ENCODE results near the gene CFC1. TPM values are rescaled to one million over a fixed set of nuclear protein-coding genes. Genes with fewer than 3 reads are reported as not detected.
"Not testable (repeated sequence)": the region's sequence is repeated elsewhere in the genome, so short reads cannot be mapped to it uniquely, and the experiment has no call there.

CFC1 gene
- total RNA-seq, 1 donor from 2014 or later, result not detected

DNA sequence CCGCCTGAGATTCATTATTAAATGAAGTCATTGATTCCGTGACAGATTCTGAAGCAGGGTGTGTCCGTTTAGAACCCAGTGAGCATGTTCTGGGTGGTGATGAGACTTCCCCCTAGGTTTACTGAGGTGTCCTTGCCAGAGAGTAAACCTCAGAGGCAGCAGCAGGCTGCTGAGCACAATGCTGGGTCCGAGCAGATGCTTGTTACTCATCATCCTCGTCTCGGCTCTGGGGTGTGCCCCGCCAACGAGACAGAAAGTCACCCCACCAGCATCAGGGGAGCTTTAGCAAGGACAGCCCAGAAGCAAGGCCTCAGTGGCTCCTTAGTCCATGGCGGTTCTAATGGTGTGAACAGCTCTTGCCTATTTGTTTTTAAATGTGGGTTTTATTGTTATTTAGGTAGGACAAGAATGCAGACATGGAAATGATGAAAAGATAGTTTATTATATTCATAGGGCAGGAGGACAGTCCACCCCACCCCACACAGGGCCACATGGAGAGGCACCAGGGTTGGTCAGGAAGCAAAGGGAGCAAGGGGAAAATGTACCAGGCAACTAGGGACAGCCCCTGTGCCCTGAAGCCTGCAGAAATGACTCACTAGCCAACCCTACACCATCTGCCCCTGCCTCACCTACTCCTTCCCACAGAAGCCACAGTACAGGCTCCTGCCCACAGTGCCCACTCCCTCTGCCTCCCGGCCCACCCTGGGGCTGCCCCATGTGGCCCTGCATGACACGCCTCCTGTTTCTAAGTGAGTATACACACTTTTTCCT, 10.5 kb downstream of the CFC1 start:
- intact Hi-C loops (cut with DNase I); DNase-seq (ENCODE audit: missing footprints); ATAC-seq: not testable (repeated sequence)

DNA sequence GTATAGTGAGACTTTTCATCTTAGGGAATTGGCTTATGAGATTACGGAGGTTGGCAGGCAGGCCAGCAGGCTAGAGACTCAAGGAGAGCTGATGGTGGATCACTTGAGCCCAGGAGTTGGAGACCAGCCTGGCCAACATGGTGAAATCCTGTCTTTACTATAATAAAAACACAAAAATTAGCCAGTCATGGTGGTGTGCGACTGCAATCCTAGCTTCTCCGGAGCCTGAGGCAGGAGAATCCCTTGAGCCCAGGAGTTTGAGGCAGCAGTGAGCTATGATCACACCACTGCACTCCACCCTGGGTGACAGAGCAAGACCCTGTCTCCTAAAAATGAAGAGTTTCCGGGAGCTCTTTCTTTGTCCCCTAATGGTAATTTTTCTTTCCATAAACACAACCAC, 14.6 kb downstream of the CFC1 start:
- ATAC-seq; intact Hi-C loops (cut with DNase I): not testable (repeated sequence)
- DNase-seq (ENCODE audit: missing footprints), result peak; percentile 11

GRCh38 chr2:130583582-130583981, 15.8 kb downstream of the CFC1 start:
- intact Hi-C loops (cut with DNase I); DNase-seq (ENCODE audit: missing footprints); ATAC-seq: not testable (repeated sequence)

DNA sequence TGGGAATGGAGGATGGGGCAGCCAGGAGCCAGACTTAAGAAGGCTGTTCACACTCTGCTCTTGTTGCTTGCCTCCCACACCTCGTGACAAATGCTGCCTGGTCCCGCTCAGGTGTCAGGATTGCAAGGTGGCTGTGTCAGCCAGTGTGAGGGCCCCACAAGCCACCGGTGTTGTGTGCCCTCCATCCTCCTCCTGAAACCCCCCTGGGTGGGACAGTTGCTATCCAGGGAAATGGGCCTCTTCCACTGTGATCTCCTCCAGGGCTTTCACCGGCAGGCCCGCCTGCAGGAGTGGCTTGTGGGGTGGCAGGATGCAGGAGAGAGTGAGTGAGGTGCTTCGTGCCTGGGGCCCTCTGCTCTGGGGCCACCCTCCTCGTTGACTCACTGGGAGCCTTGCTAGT, 16.4 kb downstream of the CFC1 start:
- intact Hi-C loops (cut with DNase I); DNase-seq (ENCODE audit: missing footprints); ATAC-seq: not testable (repeated sequence)

DNA sequence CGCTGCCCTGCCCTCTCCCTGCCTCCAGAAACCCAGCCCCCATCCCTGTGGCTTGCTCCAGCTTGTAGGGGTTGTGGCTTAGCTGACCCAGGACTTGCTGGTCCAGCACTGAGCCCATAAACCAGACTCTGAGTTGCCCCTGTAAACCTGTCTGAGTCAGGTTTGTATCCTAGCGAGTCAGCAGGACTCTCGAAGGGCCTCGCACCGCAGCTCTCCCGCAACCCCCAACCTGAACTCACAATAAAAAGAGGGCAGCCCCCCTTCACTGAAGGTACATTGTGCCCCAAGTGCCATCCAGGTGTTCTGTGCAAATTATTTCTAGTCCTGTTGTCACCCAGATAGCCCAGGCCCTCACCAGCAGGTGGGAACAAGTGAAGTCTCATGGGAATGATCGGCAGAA, 17.9 kb downstream of the CFC1 start:
- DNase-seq (ENCODE audit: missing footprints); intact Hi-C loops (cut with DNase I); ATAC-seq: not testable (repeated sequence)

GRCh38 chr2:130579121-130579520, 20.3 kb downstream of the CFC1 start:
- intact Hi-C loops (cut with DNase I); DNase-seq (ENCODE audit: missing footprints); ATAC-seq: not testable (repeated sequence)

- DNase-seq (ENCODE audit: missing footprints); intact Hi-C loops (cut with DNase I); ATAC-seq: not testable (repeated sequence)
These were observed 21.8 kb downstream of the CFC1 start for GRCh38 chr2:130577559-130577958.

DNA sequence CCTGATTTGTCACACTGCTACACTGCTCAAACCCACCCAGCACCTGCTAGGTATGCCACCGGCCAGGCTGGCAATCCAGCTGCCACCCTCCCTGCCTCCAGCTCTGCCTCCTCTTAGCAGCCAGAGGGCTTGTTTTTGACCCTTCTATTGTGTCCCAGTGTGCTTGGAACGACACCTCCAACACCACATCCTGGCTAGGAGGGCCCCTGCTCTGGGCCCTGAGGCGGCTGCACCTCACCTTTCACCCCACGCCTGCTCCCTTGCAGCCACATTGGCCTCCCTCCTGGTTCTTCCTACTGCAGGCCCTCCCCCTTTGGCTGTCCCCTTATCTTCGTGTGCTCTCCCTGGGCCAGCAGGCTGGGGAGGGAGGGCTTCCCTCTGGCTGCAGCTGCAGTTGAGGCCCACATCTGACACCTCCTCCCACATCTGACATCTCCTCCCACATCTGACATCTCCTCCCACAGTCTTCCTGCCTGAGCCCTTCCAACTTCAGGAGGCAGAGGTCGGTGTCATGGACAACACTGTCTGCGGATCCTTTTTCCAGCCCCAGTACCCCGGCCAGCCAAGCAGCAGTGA, 23.1 kb downstream of the CFC1 start:
- DNase-seq (ENCODE audit: missing footprints); intact Hi-C loops (cut with DNase I): not testable (repeated sequence)
- peak; percentile 66 for ATAC-seq

DNA sequence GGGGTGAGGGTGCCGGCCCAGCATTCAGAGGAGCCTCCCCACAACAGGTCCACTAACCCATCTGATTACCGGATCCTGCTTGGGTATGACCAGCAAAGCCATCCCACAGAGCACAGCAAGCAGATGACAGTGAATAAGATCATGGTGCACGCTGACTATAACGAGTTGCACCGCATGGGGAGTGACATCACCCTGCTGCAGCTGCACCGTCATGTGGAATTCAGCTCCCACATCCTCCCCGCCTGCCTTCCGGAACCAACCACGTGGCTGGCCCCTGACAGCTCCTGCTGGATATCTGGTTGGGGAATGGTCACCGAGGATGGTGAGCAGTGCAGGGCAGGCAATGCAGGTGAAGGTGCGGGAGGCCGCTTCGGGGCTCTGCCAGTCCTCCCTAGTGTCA, 25.1 kb downstream of the CFC1 start:
- intact Hi-C loops (cut with DNase I); ATAC-seq: not testable (repeated sequence)
- DNase-seq (ENCODE audit: missing footprints), result peak; percentile 56

DNA sequence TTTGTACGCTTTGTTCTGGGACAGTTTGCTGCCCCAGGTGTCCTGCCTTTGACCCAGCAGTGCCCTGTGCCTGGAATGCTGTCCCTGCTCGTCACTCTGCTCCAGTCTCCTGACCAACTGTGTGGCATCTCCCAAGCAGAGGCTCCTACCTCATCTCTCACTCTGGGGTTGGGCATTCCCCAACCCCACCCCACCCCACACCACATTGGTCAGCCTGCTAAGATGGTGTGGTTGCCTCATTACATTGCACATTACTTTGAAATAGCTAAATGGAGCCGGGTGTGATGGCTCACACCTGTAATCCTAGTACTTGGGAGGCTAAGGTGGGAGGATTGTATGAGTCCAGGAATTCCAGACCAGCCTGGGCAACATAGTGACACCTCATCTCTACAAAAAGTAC, 27.4 kb downstream of the CFC1 start:
- ATAC-seq; intact Hi-C loops (cut with DNase I); DNase-seq (ENCODE audit: missing footprints): not testable (repeated sequence)

- intact Hi-C loops (cut with DNase I); DNase-seq (ENCODE audit: missing footprints); ATAC-seq: not testable (repeated sequence)
These were observed 33.2 kb downstream of the CFC1 start for GRCh38 chr2:130566165-130566564.

DNA sequence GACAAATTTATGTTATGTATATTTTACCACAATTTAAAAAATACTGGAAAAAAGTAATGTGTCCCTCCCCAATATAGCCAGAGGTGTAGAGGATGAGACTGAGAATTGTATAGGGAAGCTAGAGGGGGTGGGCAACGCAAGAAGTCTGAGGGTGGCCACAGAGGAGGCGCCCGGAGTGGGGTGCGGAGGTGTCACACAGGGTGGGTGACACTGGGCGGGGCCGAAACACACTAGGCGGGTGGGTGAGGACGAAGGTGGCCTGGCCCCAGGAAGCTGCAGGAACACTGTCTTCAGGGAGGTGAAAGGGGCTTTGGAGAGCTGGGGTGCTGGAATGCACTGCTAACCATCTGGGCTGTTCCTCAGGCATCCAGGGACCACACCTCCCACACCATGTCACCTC, 42.9 kb downstream of the CFC1 start:
- ATAC-seq; DNase-seq (ENCODE audit: missing footprints); intact Hi-C loops (cut with DNase I): not testable (repeated sequence)

GRCh38 chr2:130554178-130554577, 45.2 kb downstream of the CFC1 start:
- DNase-seq (ENCODE audit: missing footprints); ATAC-seq; intact Hi-C loops (cut with DNase I): not testable (repeated sequence)

DNA sequence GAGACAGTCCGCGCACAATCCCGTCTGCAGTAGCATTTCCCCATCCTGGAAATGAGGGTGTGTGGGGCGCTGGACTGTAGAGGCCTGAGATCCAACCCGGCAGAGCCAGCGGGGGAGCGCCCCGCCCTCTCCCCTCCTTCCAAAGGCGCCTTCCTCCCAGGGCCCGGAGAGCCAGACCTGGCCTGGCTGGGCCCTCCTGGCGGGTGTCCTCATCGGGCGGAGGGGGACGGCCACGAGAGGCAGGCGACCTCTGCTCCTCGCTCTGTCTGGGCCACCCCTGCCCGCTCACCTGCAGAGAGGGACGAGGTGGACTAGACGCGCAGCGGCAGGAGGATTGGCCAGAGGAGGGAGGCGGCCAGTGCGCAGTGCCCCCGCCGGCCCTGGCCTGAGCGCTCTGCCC, 49.9 kb downstream of the CFC1 start:
- peak; percentile 23 for ATAC-seq
- intact Hi-C loops (cut with DNase I); DNase-seq (ENCODE audit: missing footprints): not testable (repeated sequence)

DNA sequence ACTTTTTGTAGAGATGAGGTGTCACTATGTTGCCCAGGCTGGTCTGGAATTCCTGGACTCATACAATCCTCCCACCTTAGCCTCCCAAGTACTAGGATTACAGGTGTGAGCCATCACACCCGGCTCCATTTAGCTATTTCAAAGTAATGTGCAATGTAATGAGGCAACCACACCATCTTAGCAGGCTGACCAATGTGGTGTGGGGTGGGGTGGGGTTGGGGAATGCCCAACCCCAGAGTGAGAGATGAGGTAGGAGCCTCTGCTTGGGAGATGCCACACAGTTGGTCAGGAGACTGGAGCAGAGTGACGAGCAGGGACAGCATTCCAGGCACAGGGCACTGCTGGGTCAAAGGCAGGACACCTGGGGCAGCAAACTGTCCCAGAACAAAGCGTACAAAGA, 51.0 kb downstream of the CFC1 start:
- ATAC-seq; intact Hi-C loops (cut with DNase I); DNase-seq (ENCODE audit: missing footprints): not testable (repeated sequence)

- intact Hi-C loops (cut with DNase I); ATAC-seq; DNase-seq (ENCODE audit: missing footprints): not testable (repeated sequence)
These were observed 54.4 kb downstream of the CFC1 start for GRCh38 chr2:130544978-130545377.

DNA sequence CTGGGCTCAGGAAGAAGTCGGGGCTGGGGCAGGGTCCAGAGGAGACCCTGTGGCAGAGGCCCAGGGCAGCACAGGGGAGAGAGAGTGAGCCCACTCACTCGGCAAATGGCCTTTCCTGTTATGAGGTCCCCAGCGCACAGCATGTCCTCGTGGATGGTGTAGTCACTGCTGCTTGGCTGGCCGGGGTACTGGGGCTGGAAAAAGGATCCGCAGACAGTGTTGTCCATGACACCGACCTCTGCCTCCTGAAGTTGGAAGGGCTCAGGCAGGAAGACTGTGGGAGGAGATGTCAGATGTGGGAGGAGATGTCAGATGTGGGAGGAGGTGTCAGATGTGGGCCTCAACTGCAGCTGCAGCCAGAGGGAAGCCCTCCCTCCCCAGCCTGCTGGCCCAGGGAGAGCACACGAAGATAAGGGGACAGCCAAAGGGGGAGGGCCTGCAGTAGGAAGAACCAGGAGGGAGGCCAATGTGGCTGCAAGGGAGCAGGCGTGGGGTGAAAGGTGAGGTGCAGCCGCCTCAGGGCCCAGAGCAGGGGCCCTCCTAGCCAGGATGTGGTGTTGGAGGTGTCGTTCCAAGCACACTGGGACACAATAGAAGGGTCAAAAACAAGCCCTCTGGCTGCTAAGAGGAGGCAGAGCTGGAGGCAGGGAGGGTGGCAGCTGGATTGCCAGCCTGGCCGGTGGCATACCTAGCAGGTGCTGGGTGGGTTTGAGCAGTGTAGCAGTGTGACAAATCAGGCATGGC, 55.4 kb downstream of the CFC1 start:
- intact Hi-C loops (cut with DNase I); DNase-seq (ENCODE audit: missing footprints): not testable (repeated sequence)
- ATAC-seq, result peak; percentile 56

DNA sequence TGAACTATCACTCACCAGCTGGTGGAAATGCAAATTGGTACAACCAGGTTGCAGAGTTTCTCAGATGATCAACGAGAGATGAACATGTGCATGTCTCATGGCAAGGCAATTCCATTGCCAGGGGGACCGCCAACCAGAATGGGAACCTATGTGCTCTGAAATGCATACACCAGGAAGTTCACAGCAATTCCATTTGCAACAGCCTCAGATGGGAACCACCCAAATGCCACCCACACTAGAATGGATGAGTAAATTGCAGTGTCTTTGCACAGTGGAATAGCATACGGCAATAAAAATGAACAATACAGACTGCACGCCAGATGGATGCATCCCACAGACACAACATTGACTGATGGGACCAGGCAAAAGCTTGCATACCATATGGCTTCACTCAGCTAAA, 56.6 kb downstream of the CFC1 start:
- ATAC-seq; intact Hi-C loops (cut with DNase I): not testable (repeated sequence)

More for the DNA sequence above, 56.6 kb downstream of the CFC1 start:
- DNase-seq (ENCODE audit: missing footprints), result not testable (repeated sequence)

All from Right ventricle myocardium inferior (tissue), 1 donor.